DMS153 (cell line): ENCODE data around the gene PRLR.

ENCODE experiments used
- DNase-seq: peaks from one replicate; lab custom pipeline; 2025; lab: John Stamatoyannopoulos, UW

Gene PRLR

GRCh38 chr5:35160486-35161116 lies 69.7 kb downstream of the PRLR start:
- no peak for DNase-seq

DNA sequence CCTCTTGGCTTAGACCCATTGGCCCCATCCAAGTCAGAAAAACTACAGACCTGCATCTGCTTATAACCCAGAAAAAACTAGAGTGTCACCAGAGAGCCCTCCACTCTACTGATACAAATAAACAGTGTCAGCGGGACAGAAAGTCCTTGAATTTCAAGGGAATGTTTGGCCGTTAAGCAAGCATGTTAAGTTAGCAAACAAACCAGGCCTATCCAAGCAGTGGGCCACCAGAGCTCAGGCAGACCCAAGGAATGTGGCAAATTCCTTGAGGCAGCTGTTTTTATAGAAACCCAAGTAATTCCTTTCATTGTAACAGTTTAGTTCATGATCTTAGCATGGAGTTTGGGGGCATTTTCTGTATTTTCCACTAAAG lies 70.9 kb downstream of the PRLR start:
- DNase-seq: no peak

GRCh38 chr5:35158622-35159369 lies 71.5 kb downstream of the PRLR start:
- no peak for DNase-seq

GRCh38 chr5:35158204-35158603 lies 72.1 kb downstream of the PRLR start:
- no peak for DNase-seq

DNA sequence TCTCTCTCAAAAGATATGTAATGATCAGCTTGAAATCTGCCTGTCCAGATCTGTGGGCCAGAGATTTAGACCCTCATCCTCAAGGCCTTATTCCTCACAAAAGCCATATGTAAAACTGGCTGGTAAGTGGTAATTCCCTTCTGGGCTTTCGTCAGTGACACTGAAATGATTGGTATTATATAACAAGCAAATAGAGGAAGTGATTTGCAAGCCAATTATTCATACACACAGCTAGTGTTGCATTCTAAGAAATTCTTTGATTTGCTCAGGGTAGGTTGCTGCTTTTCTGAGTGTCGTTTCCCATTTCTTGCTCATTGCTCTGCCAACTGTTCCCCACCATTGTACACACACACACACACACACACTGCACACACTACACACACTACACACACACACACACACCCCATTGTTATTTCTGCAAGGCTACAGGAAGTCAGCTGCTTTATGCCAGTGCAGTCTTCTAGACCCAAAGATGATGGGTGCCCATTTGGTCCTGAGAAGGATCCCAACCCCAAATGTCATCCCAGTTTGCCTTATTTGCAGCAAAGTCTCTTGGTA lies 76.8 kb downstream of the PRLR start:
- DNase-seq: no peak

DNA sequence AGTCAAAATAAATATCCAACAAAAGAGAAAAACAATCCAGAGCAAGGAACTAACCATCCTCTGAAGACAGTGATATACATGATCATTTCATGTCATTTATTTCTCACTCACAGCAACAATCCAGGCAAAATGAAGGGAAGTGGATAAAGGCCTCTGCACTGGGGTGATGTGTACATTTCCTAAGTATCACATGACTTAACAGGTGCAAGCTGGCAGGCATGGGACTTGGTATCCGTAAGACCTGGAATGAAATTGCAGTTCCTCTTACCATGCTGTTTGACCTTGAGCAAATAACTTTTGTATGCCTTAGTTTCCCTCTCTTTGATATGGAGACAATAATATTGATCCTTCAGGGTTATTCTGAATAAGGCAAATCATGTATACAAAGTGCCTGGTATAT lies 77.6 kb downstream of the PRLR start:
- no peak for DNase-seq

- DNase-seq: no peak
These were observed 79.0 kb downstream of the PRLR start for GRCh38 chr5:35151146-35151920.

GRCh38 chr5:35149041-35149440 lies 81.2 kb downstream of the PRLR start:
- no peak for DNase-seq

DNA sequence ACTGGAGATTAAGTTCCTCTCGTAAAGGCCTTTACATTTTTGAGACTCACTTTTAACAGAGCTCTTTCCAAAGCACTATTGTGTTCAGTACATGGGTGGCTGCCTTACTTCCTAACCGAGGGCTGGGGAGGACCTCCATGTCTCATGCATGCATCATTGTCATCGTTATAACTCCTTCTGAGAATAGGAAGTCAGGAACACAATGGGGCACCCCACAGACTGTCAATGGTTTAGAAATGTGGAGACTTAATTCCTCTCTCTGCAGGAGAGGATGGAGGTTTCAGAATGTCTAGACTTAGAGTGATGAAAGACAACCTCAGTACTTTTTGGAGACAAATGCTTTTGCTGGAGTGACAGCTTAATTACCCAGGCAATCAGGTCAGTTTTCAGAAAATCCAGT lies 83.9 kb downstream of the PRLR start:
- DNase-seq: no peak

GRCh38 chr5:35145691-35146317 lies 84.5 kb downstream of the PRLR start:
- no peak for DNase-seq

DNA sequence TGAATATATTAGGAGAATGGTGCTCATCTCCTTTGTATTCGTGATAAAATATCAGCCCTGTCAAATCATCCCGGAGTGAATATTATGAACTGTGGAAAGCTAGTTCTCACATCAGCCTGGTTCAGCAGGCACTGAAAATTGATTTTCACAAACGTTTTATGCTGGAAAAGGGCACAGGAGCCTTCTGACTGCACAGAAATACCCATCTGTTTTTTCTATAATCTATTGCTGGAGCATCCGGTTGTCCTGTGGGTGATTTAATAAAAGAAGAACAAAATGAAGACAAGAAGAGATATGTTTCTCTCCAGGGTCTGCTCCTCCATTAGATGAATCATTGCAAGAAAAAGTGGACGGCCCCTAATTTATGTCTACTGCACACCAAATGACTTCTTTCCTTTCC lies 85.3 kb downstream of the PRLR start:
- no peak for DNase-seq

DNA sequence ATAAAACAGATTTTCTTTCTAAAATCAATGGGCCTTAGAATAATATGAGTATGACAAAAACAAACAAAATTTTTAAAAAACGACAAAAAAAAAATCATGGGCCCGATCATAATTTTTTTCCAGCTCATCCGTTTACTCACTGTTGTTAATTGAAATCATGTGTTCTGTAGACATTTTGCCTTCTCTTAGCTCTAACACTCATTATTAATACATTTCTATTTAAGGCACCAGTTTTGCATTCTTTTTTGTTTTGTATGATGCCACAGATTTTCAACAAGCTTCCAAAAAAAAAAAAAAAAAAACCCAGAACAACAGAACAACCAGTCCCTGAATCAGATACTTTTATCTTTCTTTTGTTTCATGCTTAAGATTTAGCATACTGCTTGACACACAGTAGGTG lies 86.4 kb downstream of the PRLR start:
- DNase-seq: no peak

- DNase-seq: no peak
These were observed 88.5 kb downstream of the PRLR start for GRCh38 chr5:35141739-35142138.

DNA sequence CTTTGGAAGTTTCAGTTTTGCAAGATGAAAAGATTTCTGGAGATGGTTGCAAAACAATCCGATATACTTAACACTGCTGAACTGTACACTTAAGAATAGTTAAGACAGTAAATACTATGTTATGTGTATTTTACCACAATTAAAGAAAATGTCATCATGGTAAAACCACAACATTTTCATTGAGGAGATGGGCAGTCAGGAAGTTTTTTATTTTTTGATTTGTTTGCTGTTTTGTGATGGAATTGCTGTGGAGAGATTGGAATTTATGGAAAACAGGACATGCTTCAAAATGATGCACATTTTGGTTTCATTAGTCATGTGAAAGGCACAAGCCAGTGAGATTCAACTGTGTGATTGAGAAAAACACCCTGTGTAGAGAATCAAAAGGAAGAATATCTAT lies 92.1 kb downstream of the PRLR start:
- no peak for DNase-seq

GRCh38 chr5:35136386-35136785 lies 93.9 kb downstream of the PRLR start:
- DNase-seq: no peak

DNA sequence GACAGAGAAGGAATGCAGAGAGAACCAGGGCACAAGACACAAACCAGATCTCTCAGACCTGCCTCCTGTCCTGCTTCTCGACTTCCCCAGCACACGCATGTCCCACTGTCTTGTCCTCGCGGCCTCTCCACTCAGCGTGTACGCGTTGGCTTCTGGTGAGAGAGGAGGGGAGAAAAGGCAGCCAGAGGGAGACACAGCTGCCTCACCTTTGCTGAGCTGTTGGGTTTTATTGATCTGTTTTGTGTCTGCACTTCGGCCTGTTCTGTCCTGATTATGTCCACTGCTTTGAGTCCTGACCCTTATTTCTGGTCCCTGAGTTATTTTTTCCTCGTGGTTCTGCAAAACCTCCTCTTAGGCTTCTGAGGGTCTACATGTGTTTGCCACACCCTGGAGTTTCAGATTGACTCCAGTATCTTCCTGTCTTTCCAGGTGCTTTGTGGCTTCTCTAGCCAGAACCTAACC lies 95.0 kb downstream of the PRLR start:
- no peak for DNase-seq

GRCh38 chr5:35134278-35135030 lies 95.8 kb downstream of the PRLR start:
- DNase-seq: no peak

GRCh38 chr5:35133186-35133585 lies 97.1 kb downstream of the PRLR start:
- no peak for DNase-seq

DNA sequence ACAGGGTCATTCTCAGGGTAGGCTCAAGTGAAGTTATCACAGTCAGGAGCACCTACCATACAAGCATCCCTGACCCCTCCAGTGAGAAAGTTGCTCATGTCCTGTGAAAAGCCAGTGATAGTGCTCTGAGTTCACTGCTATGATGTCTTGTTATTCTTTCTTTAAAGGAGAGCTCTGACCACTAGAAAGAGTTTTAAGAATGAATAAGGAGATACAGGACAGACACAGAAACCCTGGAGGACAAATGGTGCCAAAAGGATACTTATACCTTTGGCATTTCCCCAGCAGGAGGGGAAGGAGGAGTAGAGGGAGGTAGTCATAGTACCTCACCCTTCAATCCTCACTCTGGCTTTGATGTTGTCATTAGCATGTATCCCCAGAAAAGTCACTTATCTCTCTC lies 98.6 kb downstream of the PRLR start:
- no peak for DNase-seq

GRCh38 chr5:35129921-35130485 lies 100.3 kb downstream of the PRLR start:
- DNase-seq: no peak

GRCh38 chr5:35129276-35129675 lies 101.0 kb downstream of the PRLR start:
- DNase-seq: no peak
